Neutrophil (primary cell): ENCODE measurements around the gene RAD51.

Experiments
- H3K27ac ChIP-seq: fragments of 200-600 bp; sonication (generic); 2 replicates; pipeline ENCODE4 v1.5.1; 2016; ENCODE audit warnings: mild to moderate bottlenecking, moderate library complexity
- H3K27me3 ChIP-seq: fragments of 200-600 bp; sonication (generic); 2 replicates; pipeline ENCODE4 v1.6.0; 2016; ENCODE audit warnings: mild to moderate bottlenecking
- H3K36me3 ChIP-seq: fragments of 200-600 bp; sonication (generic); 2 replicates; pipeline ENCODE4 v1.5.1; 2017
- H3K4me1 ChIP-seq, 2 experiments: fragments of 200-600 bp in 1 of 2; sonication (generic) in 1 of 2; 1 replicate in 1 of 2; 2 replicates in 1 of 2; pipeline versions ENCODE4 v1.5.1 to v1.6.1; 2013 to 2016; ENCODE audit warnings: low read depth in 1 of 2, low read length in 1 of 2, mild to moderate bottlenecking in 1 of 2, moderate library complexity in 1 of 2; ENCODE audit not compliant: control insufficient read depth in 1 of 2, insufficient read depth in 1 of 2
- H3K4me3 ChIP-seq, 2 experiments: fragments of 200-600 bp in 1 of 2; sonication (generic) in 1 of 2; 1 replicate in 1 of 2; 2 replicates in 1 of 2; pipeline ENCODE4 v1.5.1; 2013 to 2016; ENCODE audit warnings: low read depth in 1 of 2, low read length in 1 of 2, mild to moderate bottlenecking in 1 of 2, moderate library complexity in 1 of 2
- H3K9me3 ChIP-seq: fragments of 200-600 bp; sonication (generic); 2 replicates; pipeline ENCODE4 v1.5.1; 2016
- CTCF ChIP-seq: fragments of 200-600 bp; sonication (generic); IDR thresholded peaks from 2 replicates; pipeline ENCODE4 v1.5.1; 2016; ENCODE audit warnings: antibody characterized with exemption

RAD51 gene

GRCh38 chr15:40764629-40765103, 69.7 kb downstream of the RAD51 start:
- TF ChIP-seq CTCF: no peak
- Histone ChIP-seq H3K4me3 (peak overlapping the region; percentile 80 to 90), H3K27me3 (no peaks in the 10 kb centered on the region), H3K27ac (peak overlapping the region; percentile 45), H3K36me3 (peaks cover 15% of the 10 kb centered on the region), H3K4me1 (peaks cover 37 to 41% of the 10 kb centered on the region in 2 experiments), H3K9me3 (no peaks in the 10 kb centered on the region)

GRCh38 chr15:40766194-40766815, 71.3 kb downstream of the RAD51 start:
- H3K27ac ChIP-seq: no peak overlapping the region
- peaks cover 26% of the 10 kb centered on the region for H3K36me3 ChIP-seq
- H3K27me3 ChIP-seq: no peaks in the 10 kb centered on the region
- TF ChIP-seq CTCF: no peak
- H3K9me3 ChIP-seq: no peaks in the 10 kb centered on the region
- H3K4me1 ChIP-seq: peaks cover 41 to 46% of the 10 kb centered on the region in 2 experiments
- H3K4me3 ChIP-seq: no peak overlapping the region

GRCh38 chr15:40766906-40767837, 72.2 kb downstream of the RAD51 start:
- Histone ChIP-seq H3K4me3 (no peak overlapping the region), H3K27ac (no peak overlapping the region), H3K9me3 (no peaks in the 10 kb centered on the region), H3K27me3 (no peaks in the 10 kb centered on the region), H3K36me3 (peaks cover 34% of the 10 kb centered on the region), H3K4me1 (peaks cover 41 to 46% of the 10 kb centered on the region in 2 experiments)
- no peak for TF ChIP-seq CTCF

- TF ChIP-seq CTCF: no peak
- no peak overlapping the region for H3K4me3 ChIP-seq
- H3K27me3 ChIP-seq: no peaks in the 10 kb centered on the region
- peaks cover 40% of the 10 kb centered on the region for H3K36me3 ChIP-seq
- H3K9me3 ChIP-seq: no peaks in the 10 kb centered on the region
- peaks cover 41 to 44% of the 10 kb centered on the region in 2 experiments for H3K4me1 ChIP-seq
- H3K27ac ChIP-seq: no peak overlapping the region
These were observed 73.0 kb downstream of the RAD51 start for GRCh38 chr15:40767838-40768500.

- no peak for TF ChIP-seq CTCF
- peaks cover 48% of the 10 kb centered on the region for H3K36me3 ChIP-seq
- no peaks in the 10 kb centered on the region for H3K9me3 ChIP-seq
- H3K4me3 ChIP-seq: no peak overlapping the region
- no peaks in the 10 kb centered on the region for H3K27me3 ChIP-seq
- peaks cover 34 to 37% of the 10 kb centered on the region in 2 experiments for H3K4me1 ChIP-seq
- peak overlapping the region; percentile 10 for H3K27ac ChIP-seq
These were observed 73.7 kb downstream of the RAD51 start for GRCh38 chr15:40768521-40769273.
